GM23338 (cell line): ENCODE results near the gene MYRFL. TPM values are rescaled to one million over a fixed set of nuclear protein-coding genes. Genes with fewer than 3 reads are reported as not detected.

Experiments used
- ATAC-seq: fragments of 200-7000 bp; cut with Tn5 transposase; 3 replicates; pipeline ENCODE4 v1.9.1; 2020
- DNase-seq: peaks from one replicate; pipeline ENCODE4 v3.0.0-alpha.2; 2015; ENCODE audit warnings: low spot score
- H2AFZ ChIP-seq: fragments of 200-600 bp; sonication (generic); 2 replicates; pipeline ENCODE4 v1.8.0; 2016; ENCODE audit warnings: antibody characterized with exemption, mild to moderate bottlenecking, moderate library complexity
- H3F3A ChIP-seq: fragments of 200-600 bp; sonication (generic); replicated peaks from 2 replicates; pipeline ENCODE4 v1.8.0; 2017; ENCODE audit warnings: antibody characterized with exemption, mixed run types, low read depth
- H3K27ac ChIP-seq: fragments of 200-600 bp; sonication (generic); 2 replicates; pipeline ENCODE4 v1.6.1; 2016; ENCODE audit warnings: low read depth
- H3K27me3 ChIP-seq: fragments of 200-600 bp; sonication (generic); 2 replicates; pipeline ENCODE4 v1.8.0; 2016; ENCODE audit warnings: mild to moderate bottlenecking, mixed run types, moderate library complexity; ENCODE audit not compliant: insufficient read depth
- H3K36me3 ChIP-seq: fragments of 200-600 bp; sonication (generic); 2 replicates; pipeline ENCODE4 v1.8.0; 2016; ENCODE audit warnings: mild to moderate bottlenecking; ENCODE audit not compliant: insufficient read depth
- H3K4me1 ChIP-seq: fragments of 200-600 bp; sonication (generic); 2 replicates; pipeline ENCODE4 v1.8.0; 2016; ENCODE audit warnings: mild to moderate bottlenecking, moderate library complexity; ENCODE audit not compliant: insufficient read depth
- H3K4me2 ChIP-seq: fragments of 200-600 bp; sonication (generic); 2 replicates; pipeline ENCODE4 v1.7.1; 2017; ENCODE audit warnings: mixed run types
- H3K4me3 ChIP-seq: fragments of 200-600 bp; sonication (generic); 2 replicates; pipeline ENCODE4 v1.6.1; 2016; ENCODE audit warnings: mixed run types
- H3K79me2 ChIP-seq: fragments of 200-600 bp; sonication (generic); replicated peaks from 2 replicates; pipeline ENCODE4 v1.8.0; 2017; ENCODE audit warnings: mild to moderate bottlenecking; ENCODE audit not compliant: insufficient read depth
- H3K9me2 ChIP-seq: fragments of 200-600 bp; sonication (generic); 2 replicates; pipeline ENCODE4 v1.8.0; 2017; ENCODE audit not compliant: insufficient read depth
- H4K20me1 ChIP-seq: fragments of 200-600 bp; sonication (generic); replicated peaks from 2 replicates; pipeline ENCODE4 v1.8.0; 2017; ENCODE audit warnings: mild to moderate bottlenecking; ENCODE audit not compliant: insufficient read depth
- H3K27ac Mint-ChIP-seq: 2 replicates; pipeline ENCODE4 v1.8.0; 2020; ENCODE audit warnings: inconsistent platforms, mild to moderate bottlenecking, moderate library complexity, mixed read lengths
- H3K27me3 Mint-ChIP-seq: 3 replicates; pipeline ENCODE4 v1.8.0; 2022; ENCODE audit warnings: low read depth, mild to moderate bottlenecking, moderate library complexity, mixed read lengths, inconsistent platforms; ENCODE audit not compliant: insufficient read depth, poor library complexity
- H3K36me3 Mint-ChIP-seq: 3 replicates; pipeline ENCODE4 v1.8.0; 2021; ENCODE audit warnings: low read depth, mild to moderate bottlenecking, inconsistent platforms, moderate library complexity, mixed read lengths
- H3K4me1 Mint-ChIP-seq: 3 replicates; pipeline ENCODE4 v1.8.0; 2020; ENCODE audit warnings: mild to moderate bottlenecking, inconsistent platforms, mixed read lengths
- H3K4me3 Mint-ChIP-seq: 3 replicates; pipeline ENCODE4 v1.8.0; 2021; ENCODE audit warnings: moderate library complexity, mild to moderate bottlenecking, inconsistent platforms, mixed read lengths
- H3K9me3 Mint-ChIP-seq: 3 replicates; pipeline ENCODE4 v1.8.0; 2020; ENCODE audit warnings: moderate library complexity, mild to moderate bottlenecking, inconsistent platforms, mixed read lengths
- CREB1 ChIP-seq: fragments of 250-450 bp; sonication (Bioruptor Pico); IDR thresholded peaks from 2 replicates; pipeline ENCODE4 v1.5.0; 2020; ENCODE audit warnings: low read depth, mild to moderate bottlenecking, moderate library complexity
- CTCF ChIP-seq, 2 experiments: fragments of 200-600 bp in 1 of 2; sonication (generic) in 1 of 2; conservative IDR thresholded peaks; 2 replicates each; pipeline versions ENCODE4 v1.5.1 to v1.6.1; 2016 to 2017; ENCODE audit warnings: antibody characterized with exemption in 2 of 2, low read depth in 2 of 2, mild to moderate bottlenecking in 2 of 2, moderate library complexity in 1 of 2
- EZH2 ChIP-seq: fragments of 200-600 bp; sonication (generic); IDR thresholded peaks from one replicate; pipeline ENCODE4 v1.8.0; 2017; ENCODE audit warnings: antibody characterized with exemption, mild to moderate bottlenecking, low read depth; ENCODE audit not compliant: unreplicated experiment
- EZH2phosphoT487 ChIP-seq: fragments of 200-600 bp; sonication (generic); IDR thresholded peaks from one replicate; pipeline ENCODE4 v1.8.1; 2018; ENCODE audit warnings: antibody characterized with exemption; ENCODE audit not compliant: unreplicated experiment
- JUNB ChIP-seq: IDR thresholded peaks from one replicate; pipeline ENCODE4 v1.6.1; 2016; ENCODE audit warnings: antibody characterized with exemption; ENCODE audit not compliant: unreplicated experiment
- NANOG ChIP-seq: IDR thresholded peaks from 2 replicates; pipeline ENCODE4 v1.6.1; 2016; ENCODE audit warnings: antibody characterized with exemption, borderline replicate concordance
- POLR2AphosphoS5 ChIP-seq: IDR thresholded peaks from 2 replicates; pipeline ENCODE4 v1.6.1; 2016; ENCODE audit warnings: antibody characterized with exemption, low read depth
- REST ChIP-seq: IDR thresholded peaks from one replicate; pipeline ENCODE4 v1.6.1; 2018; ENCODE audit warnings: antibody characterized with exemption; ENCODE audit not compliant: unreplicated experiment
- STAT1 ChIP-seq: IDR thresholded peaks from one replicate; pipeline ENCODE4 v1.6.1; 2016; ENCODE audit warnings: antibody characterized with exemption; ENCODE audit not compliant: unreplicated experiment
- ZNF114 ChIP-seq: fragments of 250-450 bp; sonication (Bioruptor Pico); IDR thresholded peaks from 2 replicates; pipeline ENCODE4 v1.5.0; 2020; ENCODE audit warnings: mild to moderate bottlenecking, moderate library complexity
- ZNF331 ChIP-seq: fragments of 250-450 bp; sonication (Bioruptor Pico); IDR thresholded peaks from 2 replicates; pipeline ENCODE4 v1.5.0; 2020; ENCODE audit warnings: low read depth, mild to moderate bottlenecking, moderate library complexity
- ZNF462 ChIP-seq: fragments of 250-450 bp; sonication (Bioruptor Pico); IDR thresholded peaks from 2 replicates; pipeline ENCODE4 v1.5.0; 2020; ENCODE audit warnings: mild to moderate bottlenecking, moderate library complexity
- polyA plus RNA-seq: library from polyadenylated mRNA; unstranded; fragments of >200 nt; fragmentation: Nextera tagmentation; extraction: Ambion mirVana; gene quantifications from 2 replicates; pipeline ENCODE4 v1.2.1, GENCODE V29; 2016
- total RNA-seq: library from RNA; depleted of rRNA; stranded (reverse); fragments of >200 nt; shearing (Covaris generic); gene quantifications from 2 replicates; pipeline ENCODE4 v1.2.3, GENCODE V29; 2014

The MYRFL gene
- total and polyA plus RNA-seq, 2 experiments from 2014 or later = 2.3 to 2.8 TPM

- peaks cover 6% of the 10 kb centered on the region; the same call in 2 of the 3 replicates for H3K36me3 Mint-ChIP-seq
- H3K4me1 Mint-ChIP-seq = peaks cover 23% of the 10 kb centered on the region
- ATAC-seq = no peak
- H3K4me1 ChIP-seq = peaks cover 16% of the 10 kb centered on the region
- DNase-seq = no peak
- H2AFZ ChIP-seq = no peak overlapping the region
- no peaks in the 10 kb centered on the region for H4K20me1 ChIP-seq
- H3K79me2 ChIP-seq = no peaks in the 10 kb centered on the region
- H3K4me2 ChIP-seq = no peak overlapping the region
- H3K27ac ChIP-seq = no peak overlapping the region
- no peak overlapping the region for H3K4me3 Mint-ChIP-seq
- H3K9me3 Mint-ChIP-seq = peaks cover 3% of the 10 kb centered on the region
- TF ChIP-seq STAT1 (no peak), NANOG (no peak), REST (no peak), EZH2 (no peak), POLR2AphosphoS5 (no peak), ZNF331 (CRISPR knock-in tag) (no peak)
- no peaks in the 10 kb centered on the region for H3K27me3 ChIP-seq
- no peaks in the 10 kb centered on the region for H3K9me2 ChIP-seq
- H3K27me3 Mint-ChIP-seq = no peaks in the 10 kb centered on the region
- no peaks in the 10 kb centered on the region for H3F3A ChIP-seq
- no peaks in the 10 kb centered on the region for H3K36me3 ChIP-seq
- no peak overlapping the region for H3K4me3 ChIP-seq
- no peak overlapping the region for H3K27ac Mint-ChIP-seq
Measured at GRCh38 chr12:69922999-69923398, 98.0 kb downstream of the MYRFL start.

GRCh38 chr12:69925291-69925690 lies 100.3 kb downstream of the MYRFL start:
- H3K4me1 ChIP-seq = peaks cover 20% of the 10 kb centered on the region
- H3K79me2 ChIP-seq = no peaks in the 10 kb centered on the region
- Mint-ChIP-seq H3K9me3 (no peaks in the 10 kb centered on the region), H3K4me3 (no peak overlapping the region), H3K27me3 (no peaks in the 10 kb centered on the region), H3K27ac (peak overlapping the region; percentile 9; the same call in 1 of the 2 replicates), H3K4me1 (peaks cover 34% of the 10 kb centered on the region), H3K36me3 (no peaks in the 10 kb centered on the region)
- H3K36me3 ChIP-seq = no peaks in the 10 kb centered on the region
- no peaks in the 10 kb centered on the region; the same call in 1 of the 2 replicates for H3K9me2 ChIP-seq
- no peak for DNase-seq
- no peaks in the 10 kb centered on the region for H3K27me3 ChIP-seq
- ATAC-seq = no peak
- H3K4me3 ChIP-seq = no peak overlapping the region
- H4K20me1 ChIP-seq = no peaks in the 10 kb centered on the region
- H2AFZ ChIP-seq = no peak overlapping the region
- no peak overlapping the region for H3K27ac ChIP-seq
- no peak overlapping the region for H3K4me2 ChIP-seq
- no peaks in the 10 kb centered on the region for H3F3A ChIP-seq
- no peak for TF ChIP-seq ZNF462 (CRISPR knock-in tag)
- TF ChIP-seq STAT1 = no peak
- no peak for TF ChIP-seq NANOG
- no peak for TF ChIP-seq POLR2AphosphoS5
- no peak for TF ChIP-seq ZNF114 (CRISPR knock-in tag)
- TF ChIP-seq CTCF (conservative IDR thresholded peaks at IDR 0.05; ENCODE audit: low read depth in 2 of 2) = no peak
- no peak for TF ChIP-seq EZH2phosphoT487
- no peak for TF ChIP-seq ZNF331 (CRISPR knock-in tag)
- no peak for TF ChIP-seq JUNB
- TF ChIP-seq CREB1 = no peak
